RCC 7860 (cell line): ENCODE measurements around the gene PTPRK.

Experiments used
- DNase-seq: peaks from one replicate; pipeline ENCODE4 v3.0.0-alpha.2; 2015; ENCODE audit warnings: low spot score
- FAIRE-seq: peaks from 2 replicates; lab custom pipeline; 2012; peaks lifted over from hg19 to GRCh38; lab: Jason Lieb, UNC

PTPRK gene

DNA sequence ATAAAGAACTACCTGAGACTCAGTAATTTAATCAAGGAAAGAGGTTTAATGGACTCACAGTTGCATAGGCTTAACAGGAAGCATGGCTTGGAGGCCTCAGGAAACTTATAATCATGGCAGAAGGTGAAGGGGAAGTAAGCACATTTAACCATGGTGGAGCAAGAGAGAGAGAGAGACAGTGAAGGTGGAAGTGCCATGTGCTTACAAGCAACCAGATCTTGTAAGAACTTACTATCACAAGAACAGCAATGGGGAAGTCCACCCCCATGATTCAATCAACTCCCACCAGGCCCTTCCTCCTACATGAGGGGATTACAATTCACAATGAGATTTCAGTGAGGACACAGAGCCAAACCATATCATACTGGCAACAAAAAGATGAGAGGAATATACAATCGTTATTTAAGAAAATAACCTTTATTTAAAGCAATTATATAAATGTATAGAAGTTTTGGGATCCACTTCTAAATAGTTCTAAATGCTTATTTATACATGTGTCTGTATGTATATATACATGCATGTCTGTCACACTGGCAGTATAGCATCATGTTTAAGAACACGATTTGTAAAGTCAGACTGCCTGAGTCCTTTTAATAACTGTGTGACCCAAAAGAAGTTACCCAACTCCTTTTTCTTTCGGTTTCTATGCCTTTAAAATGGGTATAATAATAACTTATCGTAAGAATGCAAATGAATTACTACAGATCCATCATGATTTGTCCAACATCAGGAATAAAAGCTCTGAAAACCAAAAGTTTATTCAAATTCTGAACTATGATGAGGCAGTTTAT is 363.9 kb downstream of the PTPRK start:
- DNase-seq (no peak), FAIRE-seq (no peak)

GRCh38 chr6:128155826-128156225 is 364.6 kb downstream of the PTPRK start:
- no peak for FAIRE-seq
- DNase-seq: no peak

GRCh38 chr6:128152551-128152950 is 367.8 kb downstream of the PTPRK start:
- no peak for FAIRE-seq

DNA sequence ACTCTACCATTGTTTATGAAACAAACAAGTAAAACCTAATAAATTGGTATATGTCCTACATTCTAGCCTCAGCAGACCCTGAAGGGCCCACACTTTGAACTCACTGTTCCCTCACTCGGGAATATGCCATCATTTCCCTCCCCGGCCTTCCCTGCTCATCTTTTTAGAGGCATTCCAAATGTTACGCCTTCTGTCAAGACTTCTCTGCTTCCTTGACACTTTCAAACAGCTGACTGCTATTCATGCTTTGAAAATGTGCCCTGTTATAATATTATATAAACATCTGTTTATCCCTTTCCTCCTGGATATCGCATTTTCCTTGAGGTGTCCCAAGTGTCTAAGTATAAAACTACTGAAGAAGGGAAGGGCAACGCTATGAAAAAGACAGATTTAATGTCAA is 370.0 kb downstream of the PTPRK start:
- no peak for DNase-seq
- no peak for FAIRE-seq

More at GRCh38 chr6:128152551-128152950, 367.8 kb downstream of the PTPRK start:
- no peak for DNase-seq

GRCh38 chr6:128149796-128150195 is 370.6 kb downstream of the PTPRK start:
- DNase-seq: no peak
- no peak for FAIRE-seq

DNA sequence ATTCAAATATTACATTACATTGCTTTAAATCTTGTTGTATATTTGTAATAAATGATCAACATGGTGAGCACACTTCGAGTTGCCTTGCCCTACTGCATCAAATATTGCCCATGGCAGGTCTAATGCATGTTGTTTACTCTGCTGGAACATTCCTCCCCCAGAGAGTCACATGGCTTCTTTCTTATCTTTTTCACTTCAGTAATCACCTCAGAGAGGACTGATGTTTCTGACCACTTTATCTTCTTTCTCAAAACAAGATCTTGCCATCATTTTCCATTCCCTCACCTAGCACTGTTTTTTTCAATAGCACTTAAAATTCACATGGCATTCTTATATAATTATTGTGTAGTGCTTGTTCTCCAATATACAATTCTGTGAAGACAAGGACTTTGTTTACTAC is 376.1 kb downstream of the PTPRK start:
- FAIRE-seq (no peak), DNase-seq (no peak)

GRCh38 chr6:128141932-128142331 is 378.5 kb downstream of the PTPRK start:
- FAIRE-seq (no peak), DNase-seq (no peak)

DNA sequence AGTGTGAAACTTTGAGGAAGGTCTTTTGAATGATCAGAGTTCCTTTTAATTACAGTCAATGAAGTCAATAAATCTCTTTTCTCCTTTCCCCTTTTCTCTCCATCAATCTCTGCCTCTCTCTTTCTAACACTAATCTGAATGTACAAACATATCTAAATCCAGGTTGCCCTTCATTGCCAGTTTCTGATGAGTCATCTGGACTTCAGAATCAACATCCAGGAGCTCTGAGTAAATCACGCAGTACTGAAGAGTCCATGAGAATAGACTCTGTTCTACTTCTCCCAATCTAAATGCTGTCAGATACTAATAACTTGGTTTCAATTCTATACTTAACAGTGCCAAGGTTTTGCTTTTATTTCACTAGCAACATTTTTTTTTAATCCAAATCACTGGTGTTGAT is 380.9 kb downstream of the PTPRK start:
- DNase-seq (no peak), FAIRE-seq (no peak)

DNA sequence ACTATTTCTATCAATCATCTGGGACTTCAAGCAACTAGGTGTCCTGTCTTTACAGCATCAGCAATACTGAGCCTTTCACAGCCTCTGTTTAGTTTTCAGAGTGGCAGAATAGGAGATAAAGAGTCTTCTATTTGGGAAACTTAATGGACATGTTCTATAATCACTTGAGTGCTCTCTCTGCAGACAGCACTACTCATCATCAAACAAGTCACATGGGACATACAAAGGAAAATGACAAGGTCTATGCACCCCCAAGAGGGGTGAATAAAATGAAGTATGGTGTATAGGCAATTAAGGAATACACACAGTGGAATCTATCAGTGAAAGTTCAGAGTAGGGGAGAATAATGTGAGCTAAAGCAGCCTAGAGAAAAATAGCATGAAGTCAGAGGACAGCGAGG is 381.7 kb downstream of the PTPRK start:
- no peak for DNase-seq
- no peak for FAIRE-seq

- FAIRE-seq: no peak
- no peak for DNase-seq
Measured at GRCh38 chr6:128135325-128135724, 385.1 kb downstream of the PTPRK start.

DNA sequence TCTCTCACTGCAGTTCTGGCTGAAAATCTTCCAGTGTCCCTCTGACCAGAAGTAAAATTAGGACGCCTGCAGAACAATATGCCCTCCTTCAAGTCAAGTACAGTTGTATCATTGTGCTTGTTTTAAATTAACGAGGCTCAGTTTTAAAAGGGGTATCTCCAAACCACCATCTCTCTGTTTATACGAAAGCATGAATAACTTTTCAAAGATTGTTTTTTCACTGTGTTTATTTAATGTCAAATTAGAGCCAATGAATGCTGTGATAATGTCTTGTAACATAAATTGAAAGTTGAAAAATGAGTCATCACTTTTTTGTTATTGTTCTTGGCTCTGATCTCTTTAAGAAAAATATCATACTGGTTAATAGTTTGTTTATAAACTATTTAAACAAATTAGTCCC is 388.8 kb downstream of the PTPRK start:
- DNase-seq (no peak), FAIRE-seq (no peak)

DNA sequence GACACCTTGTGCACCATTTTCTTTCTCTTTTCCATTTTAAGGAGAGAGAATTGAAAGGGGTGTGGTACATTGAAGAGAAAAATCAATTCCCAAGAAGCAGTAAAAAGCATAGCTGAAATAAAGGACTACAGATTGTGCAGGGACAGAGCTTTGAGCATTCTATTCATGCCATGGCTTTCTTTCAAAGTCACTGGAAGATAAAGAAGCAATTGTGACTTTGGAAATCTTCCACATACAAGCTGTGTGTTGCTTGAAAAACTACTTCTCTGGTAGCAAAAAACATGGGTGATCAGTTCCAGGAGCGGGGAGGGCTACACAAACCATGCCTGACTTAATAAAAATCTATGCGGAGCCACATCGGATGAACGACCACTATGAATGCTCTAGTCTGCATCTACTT is 389.4 kb downstream of the PTPRK start:
- FAIRE-seq: no peak

GRCh38 chr6:128129679-128130078 is 390.7 kb downstream of the PTPRK start:
- FAIRE-seq (no peak), DNase-seq (no peak)

More for the DNA sequence above, 389.4 kb downstream of the PTPRK start:
- DNase-seq: no peak

GRCh38 chr6:128127650-128128049 is 392.7 kb downstream of the PTPRK start:
- no peak for DNase-seq
- FAIRE-seq: no peak

DNA sequence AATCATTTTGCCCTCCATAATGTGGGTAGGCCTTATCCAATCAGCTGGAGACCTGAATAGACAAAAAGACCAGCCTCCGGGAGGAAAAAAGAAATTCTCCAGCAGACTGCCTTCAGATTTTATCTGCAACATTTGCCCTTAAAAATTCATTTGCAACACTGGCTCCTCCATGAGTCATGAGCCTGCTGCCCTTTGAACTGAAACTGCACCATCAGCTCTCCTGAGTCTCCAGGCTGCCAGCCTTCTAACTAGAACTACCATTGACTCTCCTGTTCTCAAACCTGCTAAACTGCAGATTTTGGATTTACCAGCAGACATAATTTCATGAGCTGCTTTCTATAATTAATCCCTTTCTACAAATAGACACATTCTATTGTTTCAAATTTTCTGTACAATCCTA is 395.7 kb downstream of the PTPRK start:
- DNase-seq (peak; percentile 12), FAIRE-seq (peak; percentile 45)

DNA sequence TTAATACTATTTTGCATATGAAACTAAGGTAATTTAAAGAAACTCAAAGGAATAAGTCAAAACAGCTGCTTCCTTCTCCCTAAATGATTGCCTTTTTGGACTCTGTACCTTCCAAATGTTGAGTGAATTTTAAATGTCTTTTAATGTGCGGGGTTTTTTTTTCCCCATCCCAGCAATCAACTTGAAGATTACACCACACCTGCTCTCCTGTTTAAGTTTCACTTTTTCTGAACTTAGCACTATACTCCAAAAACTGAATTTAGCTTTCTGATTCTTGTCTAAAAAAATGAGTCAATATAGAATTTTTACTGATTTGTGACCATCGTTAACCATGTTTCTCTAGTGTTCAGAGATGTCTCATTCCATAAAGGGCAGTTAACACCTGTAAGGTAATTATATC is 398.8 kb downstream of the PTPRK start:
- no peak for DNase-seq
- FAIRE-seq: no peak

GRCh38 chr6:128121190-128121589 is 399.2 kb downstream of the PTPRK start:
- DNase-seq: no peak
- no peak for FAIRE-seq

- peak; percentile 30 for FAIRE-seq
Measured at GRCh38 chr6:128118401-128118800, 402.0 kb downstream of the PTPRK start.

DNA sequence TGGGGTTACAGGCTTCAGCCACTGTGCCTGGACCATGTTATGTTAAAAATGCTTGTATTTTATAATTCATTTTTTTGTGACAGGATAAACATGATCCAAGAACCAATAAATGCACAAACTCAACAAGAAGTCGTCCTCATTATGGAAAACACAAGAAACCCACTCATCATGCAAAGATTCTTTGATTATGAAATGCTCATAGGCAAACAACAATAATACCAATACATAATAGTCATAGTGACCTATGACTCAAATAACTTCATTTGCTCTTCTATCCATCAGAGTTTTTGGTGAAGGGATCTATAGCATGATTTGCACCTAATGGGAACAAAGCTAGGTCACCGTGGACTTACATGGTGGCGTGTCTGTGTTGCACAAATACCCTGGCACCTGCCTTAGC is 402.5 kb downstream of the PTPRK start:
- DNase-seq: no peak
- no peak for FAIRE-seq

More at GRCh38 chr6:128118401-128118800, 402.0 kb downstream of the PTPRK start:
- DNase-seq: no peak

DNA sequence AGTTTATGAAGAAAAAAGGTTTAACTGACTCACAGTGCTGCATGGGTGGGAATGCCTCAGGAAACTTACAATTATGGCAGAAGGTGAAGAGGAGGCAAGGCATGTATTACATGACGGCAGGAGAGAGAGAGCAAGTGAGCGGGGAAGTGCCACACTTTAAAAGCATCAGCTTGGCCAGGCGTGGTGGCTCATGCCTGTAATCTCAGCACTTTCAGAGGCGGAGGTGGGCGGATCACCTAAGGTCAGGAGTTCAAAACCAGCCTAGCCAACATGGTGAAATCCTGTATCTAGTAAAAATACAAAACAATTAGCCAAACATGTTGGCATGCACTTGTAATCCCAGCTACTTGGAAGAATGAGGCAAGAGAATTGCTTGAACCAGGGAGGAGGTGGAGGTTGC is 406.2 kb downstream of the PTPRK start:
- FAIRE-seq (no peak), DNase-seq (no peak)

DNA sequence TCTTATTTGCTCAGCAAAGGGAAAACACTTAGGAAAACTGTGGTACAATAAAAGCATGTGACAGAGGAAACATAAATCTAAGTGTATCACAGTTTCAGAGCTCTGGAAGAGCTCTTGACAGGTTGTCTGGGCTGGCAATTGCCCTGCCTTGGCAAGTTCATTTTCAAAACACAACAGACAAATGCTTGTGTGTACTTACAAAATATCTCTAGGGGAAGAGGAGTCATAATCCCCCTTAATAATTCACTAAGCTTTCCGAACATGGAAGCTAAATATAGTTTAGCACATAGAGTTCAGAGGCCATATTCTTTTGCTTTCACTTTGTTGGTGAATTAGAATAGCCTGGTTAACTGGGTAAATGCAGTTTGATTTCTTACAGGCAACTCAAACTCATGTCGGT is 407.9 kb downstream of the PTPRK start:
- no peak for FAIRE-seq
- DNase-seq: no peak

DNA sequence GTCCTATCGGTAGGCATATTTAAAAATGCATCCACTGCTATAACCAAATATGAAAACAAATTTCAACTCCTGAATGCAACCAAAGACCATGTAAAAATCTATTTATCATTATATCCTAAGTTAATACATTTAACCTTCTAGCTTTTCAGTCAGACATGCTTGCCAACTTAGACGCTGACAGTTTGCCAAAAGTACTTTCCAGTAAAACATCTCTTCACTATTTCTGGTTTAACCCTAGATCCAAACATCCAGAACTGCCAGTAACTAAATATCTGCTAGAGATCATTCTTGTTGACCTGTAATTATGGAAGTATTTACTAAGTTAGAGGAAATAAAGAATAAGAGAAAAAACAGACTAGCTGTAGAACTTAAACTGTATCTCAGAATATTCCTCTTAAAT is 409.3 kb downstream of the PTPRK start:
- no peak for FAIRE-seq
- DNase-seq: no peak

GRCh38 chr6:128107682-128108081 is 412.7 kb downstream of the PTPRK start:
- no peak for DNase-seq
- no peak for FAIRE-seq
